Loucy (cell line): ENCODE data around the gene DGCR2.

Source experiments
- H2AFZ ChIP-seq: fragments of 200-600 bp; sonication (generic); 2 replicates; pipeline ENCODE4 v1.6.0; 2016; ENCODE audit warnings: antibody characterized with exemption, mild to moderate bottlenecking, low read length, moderate library complexity
- H3F3A ChIP-seq: fragments of 200-600 bp; 2 replicates; pipeline ENCODE4 v1.6.0; 2016; ENCODE audit warnings: antibody characterized with exemption, low read depth, mild to moderate bottlenecking
- H3K27me3 ChIP-seq: fragments of 200-600 bp; sonication (generic); 2 replicates; pipeline ENCODE4 v1.6.1; 2014; ENCODE audit warnings: low read length, mild to moderate bottlenecking; ENCODE audit not compliant: insufficient read depth, poor library complexity, severe bottlenecking
- H3K36me3 ChIP-seq: fragments of 200-600 bp; sonication (generic); 2 replicates; pipeline ENCODE4 v1.6.1; 2016; ENCODE audit warnings: low read length; ENCODE audit not compliant: insufficient read depth
- H3K4me1 ChIP-seq: fragments of 200-600 bp; sonication (generic); 2 replicates; pipeline ENCODE4 v1.5.1; 2014; ENCODE audit warnings: low read length, mild to moderate bottlenecking; ENCODE audit not compliant: insufficient read depth, poor library complexity, severe bottlenecking
- H3K4me2 ChIP-seq: fragments of 200-600 bp; sonication (generic); 2 replicates; pipeline ENCODE4 v1.6.0; 2014; ENCODE audit warnings: antibody characterized with exemption, low read length, low read depth, mild to moderate bottlenecking; ENCODE audit not compliant: poor library complexity, severe bottlenecking
- H3K4me3 ChIP-seq: fragments of 200-600 bp; sonication (generic); 2 replicates; pipeline ENCODE4 v1.5.1; 2014; ENCODE audit warnings: low read length, mild to moderate bottlenecking, mixed read lengths; ENCODE audit not compliant: poor library complexity, severe bottlenecking
- H3K79me2 ChIP-seq: fragments of 200-600 bp; sonication (generic); 2 replicates; pipeline ENCODE4 v1.6.1; 2014; ENCODE audit warnings: low read length; ENCODE audit not compliant: insufficient read depth
- H3K9ac ChIP-seq: fragments of 200-600 bp; sonication (generic); 2 replicates; pipeline ENCODE4 v1.6.0; 2014; ENCODE audit warnings: mild to moderate bottlenecking, low read depth, low read length, moderate library complexity; ENCODE audit not compliant: poor library complexity, severe bottlenecking
- H3K9me2 ChIP-seq: fragments of 200-600 bp; sonication (generic); replicated peaks from 2 replicates; pipeline ENCODE4 v1.6.1; 2016; ENCODE audit warnings: low read depth, low read length, mixed read lengths
- H3K9me3 ChIP-seq: fragments of 200-600 bp; sonication (generic); 2 replicates; pipeline ENCODE4 v1.6.1; 2014; ENCODE audit warnings: mild to moderate bottlenecking, antibody characterized with exemption, low read length, low read depth; ENCODE audit not compliant: insufficient read depth
- H4K20me1 ChIP-seq: fragments of 200-600 bp; sonication (generic); 2 replicates; pipeline ENCODE4 v1.6.0; 2014; ENCODE audit warnings: antibody characterized with exemption, low read length, mild to moderate bottlenecking; ENCODE audit not compliant: insufficient read depth, poor library complexity, severe bottlenecking
- CTCF ChIP-seq: fragments of 200-600 bp; sonication (generic); conservative IDR thresholded peaks from 2 replicates; pipeline ENCODE4 v1.5.1; 2014; ENCODE audit warnings: mild to moderate bottlenecking, antibody characterized with exemption, low read length
- EZH2phosphoT487 ChIP-seq: fragments of 200-600 bp; IDR thresholded peaks from 2 replicates; pipeline ENCODE4 v1.6.1; 2018; ENCODE audit warnings: antibody characterized with exemption, mild to moderate bottlenecking, moderate library complexity, borderline replicate concordance

DGCR2 gene

GRCh38 chr22:19098157-19098556 lies 24.1 kb downstream of the DGCR2 start:
- H3F3A ChIP-seq, result no peaks in the 10 kb centered on the region
- peaks cover 74% of the 10 kb centered on the region for H3K79me2 ChIP-seq
- H3K4me3 ChIP-seq, result no peak overlapping the region
- peaks cover 6% of the 10 kb centered on the region for H4K20me1 ChIP-seq
- no peak for TF ChIP-seq EZH2phosphoT487
- TF ChIP-seq CTCF, result no peak
- H3K4me1 ChIP-seq, result no peaks in the 10 kb centered on the region
- H3K4me2 ChIP-seq, result no peak overlapping the region
- H3K27me3 ChIP-seq, result no peaks in the 10 kb centered on the region
- H3K9me3 ChIP-seq, result no peaks in the 10 kb centered on the region
- H3K36me3 ChIP-seq, result peaks cover 13% of the 10 kb centered on the region; the same call in 1 of the 2 replicates
- H3K9me2 ChIP-seq, result no peaks in the 10 kb centered on the region
- no peak overlapping the region for H3K9ac ChIP-seq
- H2AFZ ChIP-seq, result no peak overlapping the region

GRCh38 chr22:19097518-19097917 lies 24.7 kb downstream of the DGCR2 start:
- H4K20me1 ChIP-seq, result peaks cover 6% of the 10 kb centered on the region

GRCh38 chr22:19096555-19096954 lies 25.7 kb downstream of the DGCR2 start:
- Histone ChIP-seq H3K4me3 (no peak overlapping the region), H3K9me2 (no peaks in the 10 kb centered on the region), H3K4me2 (no peak overlapping the region), H4K20me1 (peaks cover 6% of the 10 kb centered on the region), H2AFZ (no peak overlapping the region), H3K9me3 (no peaks in the 10 kb centered on the region), H3F3A (no peaks in the 10 kb centered on the region), H3K4me1 (no peaks in the 10 kb centered on the region), H3K36me3 (peaks cover 13% of the 10 kb centered on the region; the same call in 1 of the 2 replicates), H3K79me2 (peaks cover 61% of the 10 kb centered on the region), H3K27me3 (no peaks in the 10 kb centered on the region), H3K9ac (no peak overlapping the region)
- TF ChIP-seq EZH2phosphoT487 (no peak), CTCF (no peak)

More at GRCh38 chr22:19097518-19097917, 24.7 kb downstream of the DGCR2 start:
- Histone ChIP-seq H3K4me1 (no peaks in the 10 kb centered on the region), H2AFZ (no peak overlapping the region), H3K36me3 (peaks cover 13% of the 10 kb centered on the region; the same call in 1 of the 2 replicates), H3K9me2 (no peaks in the 10 kb centered on the region), H3K9me3 (no peaks in the 10 kb centered on the region), H3K4me3 (no peak overlapping the region), H3K9ac (no peak overlapping the region), H3K4me2 (no peak overlapping the region), H3F3A (no peaks in the 10 kb centered on the region), H3K27me3 (no peaks in the 10 kb centered on the region), H3K79me2 (peaks cover 68% of the 10 kb centered on the region)
- TF ChIP-seq CTCF (no peak), EZH2phosphoT487 (no peak)
